ENCODE data around the gene KRT2. TPM values are rescaled to one million over a fixed set of nuclear protein-coding genes. Genes with fewer than 3 reads are reported as not detected.

KRT2 gene
- total RNA-seq, 1 donor from 2014 or later = not detected

DNA sequence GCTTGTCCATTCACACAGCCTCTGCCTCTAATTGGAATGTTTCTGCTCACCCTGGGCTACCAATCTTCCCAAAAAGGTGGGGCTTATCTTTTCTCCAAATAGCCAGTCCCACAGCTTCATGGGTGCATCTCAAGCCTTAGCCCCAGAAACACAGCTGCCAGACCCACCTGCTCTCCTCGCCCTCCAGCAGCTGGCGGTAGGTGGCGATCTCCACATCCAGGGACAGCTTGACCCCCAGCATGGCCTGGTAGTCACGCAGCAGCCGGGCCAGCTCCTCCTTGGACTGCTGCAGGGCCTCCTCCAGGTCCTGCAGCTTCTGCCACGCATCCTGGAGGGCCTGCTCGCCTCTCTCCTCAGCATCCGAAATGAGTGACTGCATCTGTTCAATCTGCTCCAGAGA, 40.2 kb upstream of the KRT2 start:
- Histone ChIP-seq H3K27me3 (ENCODE audit: low read depth) (peaks cover 86% of the 10 kb centered on the region), H3K9me3 (replicated peaks) (no peaks in the 10 kb centered on the region), H3K4me3 (no peak overlapping the region), H3K36me3 (no peaks in the 10 kb centered on the region), H3K4me1 (peaks cover 10% of the 10 kb centered on the region), H3K27ac (replicated peaks) (no peak overlapping the region)
- no peak for DNase-seq
- intact Hi-C loops (cut with micrococcal nuclease) = no loop called here
- TF ChIP-seq, protein P1, sequence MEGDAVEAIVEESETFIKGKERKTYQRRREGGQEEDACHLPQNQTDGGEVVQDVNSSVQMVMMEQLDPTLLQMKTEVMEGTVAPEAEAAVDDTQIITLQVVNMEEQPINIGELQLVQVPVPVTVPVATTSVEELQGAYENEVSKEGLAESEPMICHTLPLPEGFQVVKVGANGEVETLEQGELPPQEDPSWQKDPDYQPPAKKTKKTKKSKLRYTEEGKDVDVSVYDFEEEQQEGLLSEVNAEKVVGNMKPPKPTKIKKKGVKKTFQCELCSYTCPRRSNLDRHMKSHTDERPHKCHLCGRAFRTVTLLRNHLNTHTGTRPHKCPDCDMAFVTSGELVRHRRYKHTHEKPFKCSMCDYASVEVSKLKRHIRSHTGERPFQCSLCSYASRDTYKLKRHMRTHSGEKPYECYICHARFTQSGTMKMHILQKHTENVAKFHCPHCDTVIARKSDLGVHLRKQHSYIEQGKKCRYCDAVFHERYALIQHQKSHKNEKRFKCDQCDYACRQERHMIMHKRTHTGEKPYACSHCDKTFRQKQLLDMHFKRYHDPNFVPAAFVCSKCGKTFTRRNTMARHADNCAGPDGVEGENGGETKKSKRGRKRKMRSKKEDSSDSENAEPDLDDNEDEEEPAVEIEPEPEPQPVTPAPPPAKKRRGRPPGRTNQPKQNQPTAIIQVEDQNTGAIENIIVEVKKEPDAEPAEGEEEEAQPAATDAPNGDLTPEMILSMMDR (IDR thresholded peaks at IDR 0.05; ENCODE audit: borderline replicate concordance) = no peak

DNA sequence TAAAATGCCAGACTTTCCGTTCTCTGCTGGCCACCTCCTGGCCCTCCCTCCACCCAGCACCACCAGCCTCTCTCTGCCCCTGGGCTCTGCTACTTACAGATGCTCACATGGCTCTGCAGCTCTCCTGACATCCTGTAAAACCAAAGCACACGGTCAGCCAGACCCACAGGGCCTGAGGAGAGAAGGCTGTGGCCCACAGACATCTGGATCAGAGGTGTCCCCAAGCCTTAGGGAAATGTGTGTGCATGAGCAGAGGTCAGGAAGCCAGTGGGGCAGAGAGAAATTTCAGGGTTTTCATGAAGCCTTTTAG, 39.8 kb upstream of the KRT2 start:
- Histone ChIP-seq H3K4me3 (no peak overlapping the region), H3K27ac (replicated peaks) (no peak overlapping the region), H3K27me3 (ENCODE audit: low read depth) (peaks cover 86% of the 10 kb centered on the region), H3K4me1 (peaks cover 10% of the 10 kb centered on the region), H3K9me3 (replicated peaks) (no peaks in the 10 kb centered on the region), H3K36me3 (no peaks in the 10 kb centered on the region)
- TF ChIP-seq, protein P1 (IDR thresholded peaks at IDR 0.05; ENCODE audit: borderline replicate concordance) = no peak
- DNase-seq = no peak
- intact Hi-C loops (cut with micrococcal nuclease) = no loop called here

DNA sequence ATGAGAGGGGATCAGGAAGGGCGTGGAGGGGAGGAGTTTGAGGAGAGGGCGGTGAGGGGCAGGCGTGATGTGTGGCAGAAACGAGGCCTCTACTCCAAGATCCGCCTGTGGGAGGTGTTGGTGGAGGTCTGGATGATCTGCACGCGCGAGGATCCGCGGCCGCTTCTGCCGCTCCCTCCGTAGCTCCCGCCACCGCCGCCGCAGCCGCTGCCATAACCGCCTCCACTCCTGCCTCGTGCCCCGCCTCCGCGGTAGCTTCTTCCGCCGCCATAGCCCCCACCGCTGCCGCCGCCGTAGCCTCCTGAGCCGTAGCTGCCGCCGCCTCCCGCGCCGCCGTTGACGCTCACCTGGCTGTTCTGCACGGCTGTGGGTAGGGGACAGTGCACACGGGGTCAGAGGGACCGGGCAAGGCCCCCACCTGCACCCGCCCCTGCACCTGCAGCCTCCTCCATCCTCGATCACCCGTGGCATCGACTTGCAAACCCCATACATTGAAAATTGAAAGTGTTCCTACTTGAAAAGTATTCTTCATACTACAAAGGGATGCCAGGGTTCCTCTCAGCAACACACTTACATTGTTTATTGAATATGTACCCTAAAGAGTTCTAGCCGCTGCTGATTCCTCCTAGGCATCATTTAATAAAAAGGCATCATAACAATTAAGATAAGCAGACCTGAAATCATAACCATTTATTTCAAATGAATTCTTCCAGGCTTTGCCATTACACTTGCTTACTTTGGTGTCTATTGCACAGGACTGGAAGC, 39.2 kb upstream of the KRT2 start:
- TF ChIP-seq, protein P1 (IDR thresholded peaks at IDR 0.05; ENCODE audit: borderline replicate concordance) = no peak
- DNase-seq = no peak
- Histone ChIP-seq H3K4me1 (peaks cover 10% of the 10 kb centered on the region), H3K36me3 (no peaks in the 10 kb centered on the region), H3K27ac (replicated peaks) (no peak overlapping the region), H3K27me3 (ENCODE audit: low read depth) (peaks cover 86% of the 10 kb centered on the region), H3K4me3 (peak overlapping the region; percentile 51), H3K9me3 (replicated peaks) (no peaks in the 10 kb centered on the region)
- intact Hi-C loops (cut with micrococcal nuclease) = no loop called here

DNA sequence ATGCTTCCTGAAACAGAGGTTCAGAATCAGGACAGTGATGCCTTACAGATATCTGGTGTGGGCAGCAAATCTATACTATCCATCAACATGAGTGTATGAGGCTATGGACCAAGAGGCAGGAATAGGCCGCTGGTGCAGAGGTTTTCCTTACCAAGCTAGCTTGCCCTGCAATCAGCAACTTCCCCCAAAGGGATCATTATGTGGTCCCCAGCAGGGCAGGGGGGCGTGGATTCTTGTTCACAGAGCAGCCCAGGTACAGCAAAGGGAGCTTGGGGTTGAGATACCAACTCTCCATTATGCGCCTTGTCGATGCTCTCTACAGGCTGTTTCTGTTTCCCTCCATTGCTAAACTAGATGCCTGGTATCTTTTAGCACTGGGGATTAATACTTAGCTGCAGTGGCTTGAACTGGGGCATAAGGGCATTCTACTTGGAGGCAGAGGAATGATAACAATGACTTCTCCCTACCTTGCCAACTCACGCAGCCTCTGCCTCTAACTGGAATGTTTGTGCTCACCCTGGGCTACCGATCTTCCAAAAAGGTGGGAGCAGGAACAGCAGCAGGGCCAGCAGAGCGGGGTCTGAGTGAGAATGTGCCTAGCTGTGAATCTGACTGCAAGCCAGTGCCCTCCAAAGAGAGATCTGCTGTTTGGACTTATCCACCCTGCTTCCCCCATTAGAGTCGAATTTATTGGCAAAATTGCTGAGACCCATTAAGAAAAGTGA, 38.5 kb upstream of the KRT2 start:
- H3K9me3 ChIP-seq (replicated peaks) = no peaks in the 10 kb centered on the region
- TF ChIP-seq, protein P1 (IDR thresholded peaks at IDR 0.05; ENCODE audit: borderline replicate concordance) = no peak
- H3K27me3 ChIP-seq (ENCODE audit: low read depth) = peaks cover 86% of the 10 kb centered on the region
- H3K27ac ChIP-seq (replicated peaks) = no peak overlapping the region
- no peaks in the 10 kb centered on the region for H3K36me3 ChIP-seq
- H3K4me1 ChIP-seq = peaks cover 10% of the 10 kb centered on the region
- no peak for DNase-seq
- H3K4me3 ChIP-seq = peak overlapping the region; percentile 51
- intact Hi-C loops (cut with micrococcal nuclease) = no loop called here

DNA sequence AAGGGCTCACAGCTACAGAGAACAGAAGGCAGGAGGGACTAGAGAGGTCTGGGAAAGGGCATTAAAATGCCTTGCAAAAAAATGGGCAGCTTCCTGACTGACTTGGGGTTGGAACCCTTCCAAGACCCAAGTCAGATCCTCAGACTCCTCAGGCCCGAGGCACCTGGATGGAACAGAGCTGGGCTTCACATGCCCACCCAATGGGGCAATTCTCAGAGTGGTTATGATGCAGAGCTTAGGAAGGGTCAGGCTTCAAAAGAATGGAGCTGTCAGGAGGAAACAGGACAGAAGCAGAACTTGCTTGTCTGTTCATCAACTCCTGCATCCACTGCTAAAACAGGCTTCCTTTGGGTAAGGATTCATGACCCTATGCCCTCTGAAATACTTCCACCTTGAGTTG, 37.9 kb upstream of the KRT2 start:
- intact Hi-C loops (cut with micrococcal nuclease) = no loop called here
- Histone ChIP-seq H3K36me3 (no peaks in the 10 kb centered on the region), H3K4me3 (no peak overlapping the region), H3K27ac (replicated peaks) (no peak overlapping the region), H3K4me1 (peaks cover 10% of the 10 kb centered on the region), H3K27me3 (ENCODE audit: low read depth) (peaks cover 86% of the 10 kb centered on the region), H3K9me3 (replicated peaks) (no peaks in the 10 kb centered on the region)
- no peak for DNase-seq
- TF ChIP-seq, protein P1 (IDR thresholded peaks at IDR 0.05; ENCODE audit: borderline replicate concordance) = no peak
